ENCODE data around the gene PRKCA. TPM values are rescaled to one million over a fixed set of nuclear protein-coding genes. Genes with fewer than 3 reads are reported as not detected.

Gene PRKCA
- total and polyA plus RNA-seq, 9 of the 15 experiments (the other 6 are each of a cell fraction or from before 2014, with no cell fraction given) = 3.2 to 33.0 (median 17.8) TPM

GRCh38 chr17:66464921-66465320 lies 162.5 kb downstream of the PRKCA start:
- FAIRE-seq (no peak), DNase-seq (ENCODE audit: extremely low read depth in 1 of 4, low spot score in 3 of 4) (no peak), ATAC-seq (no peak)
- Histone ChIP-seq H3K9ac (ENCODE audit: insufficient read depth in 1 of 2, low read depth in 2 of 2, low read length in 2 of 2) (no peak overlapping the region), H3K9me1 (ENCODE audit: control insufficient read depth, insufficient read depth, low read length) (peaks cover 5% of the 10 kb centered on the region), H3K4me3 (no peak overlapping the region), H3K9me3 (replicated peaks; ENCODE audit: control insufficient read depth, insufficient read depth, low read depth, low read length) (no peaks in the 10 kb centered on the region), H3K4me1 (replicated peaks in 1 of 2; ENCODE audit: control insufficient read depth in 2 of 2, insufficient read depth in 2 of 2, low read length in 2 of 2) (peaks cover 19 to 52% of the 10 kb centered on the region in 2 experiments), H3K4me2 (ENCODE audit: insufficient read depth, low read length) (no peak overlapping the region), H3K27ac (ENCODE audit: extremely low read depth, low read depth, low read length) (no peak overlapping the region), H4K20me1 (replicated peaks; ENCODE audit: control insufficient read depth, insufficient read depth, low read length) (no peaks in the 10 kb centered on the region), H3K79me2 (ENCODE audit: control insufficient read depth, insufficient read depth, low read length) (peaks cover 41% of the 10 kb centered on the region), H3K36me3 (ENCODE audit: control insufficient read depth, insufficient read depth, low read length) (no peaks in the 10 kb centered on the region), H2AFZ (ENCODE audit: low read depth, low read length) (no peak overlapping the region), H3K27me3 (ENCODE audit: control insufficient read depth in 2 of 2, insufficient read depth in 2 of 2, low read length in 2 of 2) (no peaks in the 10 kb centered on the region)
- WGBS (ENCODE audit: insufficient coverage, low coverage, missing lambda C conversion rate) = 64% methylated on average over 3 of the region's 3 CpGs
- intact Hi-C loops (cut with micrococcal nuclease) (loop anchor here (5.0 kb wide), 1 partner anchor 163 kb away; the partner anchor contains the start of gene PRKCA), in situ Hi-C loops (cut with MboI) (no loop called here)
- ChIA-PET POLR2A (no interaction called here), CTCF (ENCODE audit: low intra/inter-chr PET ratio) (no interaction called here)
- TF ChIP-seq ZNF696 (CRISPR knock-in tag; conservative IDR thresholded peaks at IDR 0.05) = no peak
- no peak for TF ChIP-seq GABPB1 (CRISPR knock-in tag; IDR thresholded peaks at IDR 0.05)
- TF ChIP-seq PPARD (CRISPR knock-in tag; IDR thresholded peaks at IDR 0.05) = no peak
- TF ChIP-seq POLR2G (IDR thresholded peaks at IDR 0.05; ENCODE audit: low read depth, low read length) = no peak
- no peak for TF ChIP-seq IRF9 (tag; IDR thresholded peaks at IDR 0.05)
- no peak for TF ChIP-seq RBM25 (IDR thresholded peaks at IDR 0.05; ENCODE audit: low read depth, low read length, severe bottlenecking)
- BruUV-seq (replicated peaks) = no TSS peak

All from K562 (cell line).